Gastrocnemius medialis (tissue), 4 donors: ENCODE measurements around the gene ZNF580. TPM values are rescaled to one million over a fixed set of nuclear protein-coding genes. Genes with fewer than 3 reads are reported as not detected.

Experiments used
- ATAC-seq, 2 donors: fragments of 150-250 bp; one replicate each; pipeline ENCODE4 v1.9.1; 2016
- DNase-seq, 2 donors: peaks; one replicate each; pipeline ENCODE4 v3.0.0-alpha.2; 2019
- H3K27ac ChIP-seq, 4 donors: fragments of 200-600 bp; sonication (generic); 1 replicate in 1 of 4; 2 replicates in 3 of 4; pipeline ENCODE4 v1.5.1; 2016 to 2018; ENCODE audit warnings: mild to moderate bottlenecking in 2 of 4, moderate library complexity in 1 of 4
- H3K27me3 ChIP-seq, 3 donors: fragments of 200-600 bp; sonication (generic) in 2 of 3; 1 replicate in 1 of 3; 2 replicates in 2 of 3; pipeline versions ENCODE4 v1.5.1 to v1.6.0; 2016 to 2019; ENCODE audit warnings: mild to moderate bottlenecking in 1 of 3, moderate library complexity in 1 of 3
- H3K36me3 ChIP-seq, 2 donors: fragments of 200-600 bp; sonication (generic) in 1 of 2; one replicate each; pipeline ENCODE4 v1.5.1; 2017 to 2018
- H3K4me1 ChIP-seq, 2 donors: fragments of 200-600 bp; sonication (generic) in 1 of 2; one replicate each; pipeline ENCODE4 v1.5.1; 2016 to 2017; ENCODE audit warnings: mild to moderate bottlenecking in 2 of 2
- H3K4me3 ChIP-seq, 4 donors: fragments of 200-600 bp; sonication (generic) in 3 of 4; 1 replicate in 1 of 4; 2 replicates in 3 of 4; pipeline ENCODE4 v1.5.1; 2016 to 2019; ENCODE audit warnings: mild to moderate bottlenecking in 2 of 4
- H3K9me3 ChIP-seq, 3 donors: fragments of 200-600 bp; sonication (generic) in 2 of 3; 1 replicate in 1 of 3; 2 replicates in 2 of 3; pipeline ENCODE4 v1.5.1; 2016 to 2019
- POLR2A ChIP-seq, 2 donors: fragments of 450-650 bp; IDR thresholded peaks; one replicate each; pipeline ENCODE4 v1.6.1; 2017; ENCODE audit warnings: antibody characterized with exemption in 2 of 2, mild to moderate bottlenecking in 2 of 2, moderate library complexity in 2 of 2
- in situ Hi-C, 4 donors: fragments of 200-750 bp; cut with MboI; loops; one replicate each; pipeline versions ENCODE4 v1.15.0 to v1.8.0; 2017; ENCODE audit warnings: low sequenced_read_pairs in 4 of 4
- intact Hi-C: fragments of 100-400 bp; cut with DNase I; formaldehyde crosslinking; loops from one replicate; pipeline ENCODE4 v1.15.1; 2023; ENCODE audit warnings: low total_unique reads
- total RNA-seq, 4 donors: library from RNA; depleted of rRNA; stranded (reverse); fragments of >200 nt; gene quantifications; one replicate each; pipeline versions ENCODE4 v1.1.0 to v1.2.3, GENCODE V29; 2016
- TF ChIP-seq, protein P1 (sequence below), 5 experiments: fragments of 450-650 bp in 3 of 5; fragments of 200-600 bp in 2 of 5; sonication (generic) in 2 of 5; IDR thresholded peaks in 4 of 5; conservative IDR thresholded peaks in 1 of 5; 1 replicate in 4 of 5; 2 replicates in 1 of 5; pipeline ENCODE4 v1.5.1; 2016 to 2019; ENCODE audit warnings: antibody characterized with exemption in 5 of 5, mild to moderate bottlenecking in 3 of 5, moderate library complexity in 3 of 5

Gene ZNF580
- total RNA-seq, 4 donors from 2014 or later, result 1.5 to 12.3 (median 7.2) TPM

DNA sequence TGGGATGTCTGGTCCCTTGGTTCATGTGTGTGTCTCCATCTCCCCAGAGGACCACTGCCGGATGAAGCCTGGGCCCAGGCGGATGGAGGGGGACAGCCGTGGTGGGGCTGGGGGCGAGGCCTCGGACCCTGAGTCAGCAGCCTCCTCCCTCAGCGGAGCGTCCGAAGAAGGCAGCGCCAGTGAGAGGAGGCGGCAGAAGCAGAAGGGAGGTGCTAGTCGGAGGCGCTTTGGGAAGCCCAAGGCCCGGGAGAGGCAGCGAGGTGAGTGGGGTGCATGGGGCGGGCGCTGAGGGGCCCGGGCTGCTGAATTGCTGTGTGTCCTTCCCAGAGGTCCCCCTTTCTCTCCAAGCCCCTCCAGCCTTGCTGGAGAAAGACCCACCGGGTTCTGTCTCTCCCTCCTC is 10.4 kb downstream of the ZNF580 start:
- intact Hi-C loops (no loop called here), in situ Hi-C loops (no loop called here)
- TF ChIP-seq, protein P1, sequence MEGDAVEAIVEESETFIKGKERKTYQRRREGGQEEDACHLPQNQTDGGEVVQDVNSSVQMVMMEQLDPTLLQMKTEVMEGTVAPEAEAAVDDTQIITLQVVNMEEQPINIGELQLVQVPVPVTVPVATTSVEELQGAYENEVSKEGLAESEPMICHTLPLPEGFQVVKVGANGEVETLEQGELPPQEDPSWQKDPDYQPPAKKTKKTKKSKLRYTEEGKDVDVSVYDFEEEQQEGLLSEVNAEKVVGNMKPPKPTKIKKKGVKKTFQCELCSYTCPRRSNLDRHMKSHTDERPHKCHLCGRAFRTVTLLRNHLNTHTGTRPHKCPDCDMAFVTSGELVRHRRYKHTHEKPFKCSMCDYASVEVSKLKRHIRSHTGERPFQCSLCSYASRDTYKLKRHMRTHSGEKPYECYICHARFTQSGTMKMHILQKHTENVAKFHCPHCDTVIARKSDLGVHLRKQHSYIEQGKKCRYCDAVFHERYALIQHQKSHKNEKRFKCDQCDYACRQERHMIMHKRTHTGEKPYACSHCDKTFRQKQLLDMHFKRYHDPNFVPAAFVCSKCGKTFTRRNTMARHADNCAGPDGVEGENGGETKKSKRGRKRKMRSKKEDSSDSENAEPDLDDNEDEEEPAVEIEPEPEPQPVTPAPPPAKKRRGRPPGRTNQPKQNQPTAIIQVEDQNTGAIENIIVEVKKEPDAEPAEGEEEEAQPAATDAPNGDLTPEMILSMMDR (IDR thresholded peaks at IDR 0.05 in 4 of 5, conservative IDR thresholded peaks at IDR 0.05 in 1 of 5), result no peak
- TF ChIP-seq POLR2A (IDR thresholded peaks at IDR 0.05), result no peak
- DNase-seq (no peak), ATAC-seq (no peak)
- H3K27me3 ChIP-seq, result no peaks in the 10 kb centered on the region
- H3K4me1 ChIP-seq, result peaks cover 25 to 34% of the 10 kb centered on the region in 2 donors
- no peak overlapping the region for H3K27ac ChIP-seq
- no peak overlapping the region for H3K4me3 ChIP-seq
- H3K36me3 ChIP-seq, result peaks cover 0 to 4% of the 10 kb centered on the region in 2 donors
- no peaks in the 10 kb centered on the region for H3K9me3 ChIP-seq

DNA sequence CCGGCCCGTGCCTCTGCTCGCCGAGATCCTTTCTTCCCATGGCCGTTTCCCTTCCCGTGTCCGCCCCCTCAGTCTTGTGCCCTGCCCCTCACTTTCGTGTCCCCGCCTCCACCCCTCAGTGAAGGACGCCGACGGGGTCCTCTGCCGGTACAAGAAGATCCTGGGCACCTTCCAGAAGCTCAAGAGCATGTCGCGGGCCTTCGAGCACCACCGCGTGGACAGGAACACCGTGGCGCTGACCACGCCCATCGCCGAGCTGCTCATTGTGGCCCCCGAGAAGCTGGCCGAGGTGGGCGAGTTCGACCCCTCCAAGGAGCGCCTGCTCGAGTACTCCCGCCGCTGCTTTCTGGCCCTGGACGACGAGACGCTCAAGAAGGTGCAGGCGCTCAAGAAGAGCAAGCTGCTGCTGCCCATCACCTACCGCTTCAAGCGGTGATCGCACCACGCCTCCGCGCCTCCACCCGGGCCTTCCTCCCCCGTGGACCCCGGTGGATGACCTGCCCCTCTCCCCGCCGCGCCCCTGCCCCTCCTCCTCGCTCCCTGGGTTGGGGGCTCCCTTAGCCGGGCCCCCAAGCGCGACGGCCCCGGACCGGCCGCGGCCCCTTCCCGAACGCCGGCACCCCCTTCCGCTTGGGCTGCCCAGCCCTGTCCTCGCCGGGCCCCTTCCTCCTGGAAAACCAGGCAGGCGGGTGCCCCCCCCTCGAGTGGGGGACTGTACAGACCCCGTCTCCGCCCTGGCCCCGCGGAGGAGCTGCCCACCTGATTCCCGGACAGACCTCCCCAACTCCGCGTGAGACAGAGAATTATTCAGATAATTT is 11.7 kb downstream of the ZNF580 start:
- Histone ChIP-seq H3K4me1 (peaks cover 31 to 39% of the 10 kb centered on the region in 2 donors), H3K9me3 (no peaks in the 10 kb centered on the region), H3K27ac (peak overlapping the region; percentile 98 to 100 (median 99)), H3K4me3 (peak overlapping the region in 1 of 4 donors; percentile 81), H3K27me3 (no peaks in the 10 kb centered on the region), H3K36me3 (peaks cover 0 to 4% of the 10 kb centered on the region in 2 donors)
- no peak for ATAC-seq
- intact Hi-C loops, result loop anchor here (1.0 kb wide), 1 partner anchor 20 kb away; no protein-coding TSS in a partner anchor
- DNase-seq, result no peak
- TF ChIP-seq, protein P1 (IDR thresholded peaks at IDR 0.05 in 4 of 5, conservative IDR thresholded peaks at IDR 0.05 in 1 of 5), result no peak
- no peak for TF ChIP-seq POLR2A (IDR thresholded peaks at IDR 0.05)
- in situ Hi-C loops, result no loop called here

DNA sequence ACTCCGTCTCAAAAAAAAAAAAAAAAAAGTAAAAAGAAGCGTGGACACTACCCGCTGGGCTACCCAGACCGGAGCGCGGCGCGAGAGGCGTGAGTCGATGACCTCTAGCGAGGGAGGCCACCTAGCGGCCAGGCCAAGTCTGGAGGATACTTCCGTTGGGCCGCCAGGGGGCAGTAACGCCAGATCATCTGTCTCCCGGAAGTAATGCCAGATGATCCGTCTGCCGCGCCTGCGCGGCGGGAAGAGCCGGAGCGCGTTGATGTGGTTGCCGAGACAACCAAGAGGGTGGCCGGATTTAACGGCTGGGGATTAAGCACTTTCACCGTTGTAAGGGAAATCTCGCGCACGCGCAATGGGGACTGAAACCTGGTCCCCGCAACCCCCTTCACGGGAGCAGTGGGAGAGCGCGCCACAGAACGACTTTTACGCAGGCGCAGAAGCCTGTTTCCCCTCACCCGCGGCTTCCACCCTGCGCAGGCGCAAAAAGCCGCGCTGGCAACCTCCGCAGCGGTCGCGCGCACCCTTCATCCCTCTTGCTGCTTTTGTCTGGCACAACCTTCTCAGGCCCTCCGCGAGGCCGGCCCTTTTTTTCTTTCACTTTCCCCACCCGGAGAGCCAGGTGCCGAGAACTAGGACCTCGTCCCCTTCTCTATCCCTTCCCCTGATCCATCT is 13.0 kb downstream of the ZNF580 start:
- DNase-seq (peak; percentile 96 to 99), ATAC-seq (peak; percentile 70 to 76)
- H3K9me3 ChIP-seq, result no peaks in the 10 kb centered on the region
- peaks cover 34 to 44% of the 10 kb centered on the region in 2 donors for H3K4me1 ChIP-seq
- in situ Hi-C loops, result no loop called here
- TF ChIP-seq, protein P1 (IDR thresholded peaks at IDR 0.05 in 4 of 5, conservative IDR thresholded peaks at IDR 0.05 in 1 of 5), result peak; percentile 95 to 100 (median 99)
- peak; percentile 88 to 91 for TF ChIP-seq POLR2A (IDR thresholded peaks at IDR 0.05)
- H3K27me3 ChIP-seq, result no peaks in the 10 kb centered on the region
- H3K27ac ChIP-seq, result peak overlapping the region; percentile 98 to 100 (median 99)
- H3K4me3 ChIP-seq, result peak overlapping the region; percentile 75 to 98 (median 90)
- intact Hi-C loops, result loop anchor here (1.0 to 2.0 kb wide), 5 partner anchors 21 to 268 kb away; partner anchors contain the start of genes FIZ1, RPL28, ZNF628 and ZNF784
- H3K36me3 ChIP-seq, result peaks cover 0 to 4% of the 10 kb centered on the region in 2 donors

DNA sequence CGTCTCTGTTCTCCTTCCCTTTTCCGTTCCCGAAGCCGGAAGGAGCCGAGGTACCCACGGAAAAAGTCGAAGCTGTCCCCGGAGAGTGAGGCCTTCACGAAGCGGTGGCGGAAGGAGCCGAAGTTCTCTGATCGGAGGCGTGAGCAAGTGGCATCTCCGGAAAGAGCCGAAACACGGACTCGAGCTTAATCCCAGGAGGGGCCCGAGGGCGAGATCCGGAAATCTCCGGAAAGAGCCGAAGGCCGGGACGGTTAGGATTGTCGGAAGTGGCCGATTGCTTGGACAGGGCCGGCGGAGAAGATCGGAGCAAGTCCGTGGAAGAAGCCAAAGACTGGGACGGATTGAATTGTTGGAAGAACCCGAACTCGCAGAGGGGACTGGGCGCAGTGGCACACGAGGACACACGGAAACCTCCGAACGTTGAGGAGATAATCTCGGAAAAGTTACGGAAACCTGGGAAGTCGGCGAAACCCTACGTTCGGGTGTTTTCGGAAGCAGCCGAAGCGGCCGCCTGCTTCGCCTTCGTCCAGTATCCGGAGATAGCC is 13.6 kb downstream of the ZNF580 start:
- peaks cover 36 to 44% of the 10 kb centered on the region in 2 donors for H3K4me1 ChIP-seq
- intact Hi-C loops, result loop anchor here (1.0 to 2.0 kb wide), 4 partner anchors 30 to 269 kb away; partner anchors contain the start of genes FIZ1, RPL28, ZNF628 and ZNF784

More for the DNA sequence above, 13.6 kb downstream of the ZNF580 start:
- Histone ChIP-seq H3K4me3 (peak overlapping the region; percentile 75 to 98 (median 90)), H3K27ac (peak overlapping the region; percentile 98 to 100 (median 99)), H3K27me3 (no peaks in the 10 kb centered on the region), H3K9me3 (no peaks in the 10 kb centered on the region), H3K36me3 (peaks cover 0 to 4% of the 10 kb centered on the region in 2 donors)
- peak; percentile 76 to 77 for ATAC-seq
- TF ChIP-seq, protein P1 (IDR thresholded peaks at IDR 0.05 in 4 of 5, conservative IDR thresholded peaks at IDR 0.05 in 1 of 5), result no peak
- TF ChIP-seq POLR2A (IDR thresholded peaks at IDR 0.05), result no peak
- in situ Hi-C loops, result no loop called here
- DNase-seq, result peak; percentile 99 to 100
